Testis (tissue), 3 donors: Measurements from ENCODE around the gene CLNK. TPM values are rescaled to one million over a fixed set of nuclear protein-coding genes. Genes with fewer than 3 reads are reported as not detected.

Source experiments
- DNase-seq: peaks from one replicate; pipeline ENCODE4 v3.0.0-alpha.2; 2019
- H3K27ac ChIP-seq, 2 donors: fragments of 200-600 bp; sonication (generic); one replicate each; pipeline ENCODE4 v1.5.1; 2019
- H3K27me3 ChIP-seq: fragments of 200-600 bp; sonication (generic); one replicate; pipeline ENCODE4 v1.5.1; 2019
- H3K36me3 ChIP-seq: fragments of 200-600 bp; sonication (generic); one replicate; pipeline ENCODE4 v1.5.1; 2017; ENCODE audit warnings: low read depth; ENCODE audit errors: missing control alignments
- H3K4me1 ChIP-seq: fragments of 200-600 bp; sonication (generic); one replicate; pipeline ENCODE4 v1.5.1; 2019
- H3K4me3 ChIP-seq, 2 donors: fragments of 200-600 bp; sonication (generic); one replicate each; pipeline ENCODE4 v1.5.1; 2017 to 2019
- H3K9me3 ChIP-seq: fragments of 200-600 bp; sonication (generic); one replicate; pipeline ENCODE4 v1.5.1; 2017
- CTCF ChIP-seq, 3 experiments: fragments of 450-650 bp in 2 of 3; fragments of 200-600 bp in 1 of 3; sonication (generic) in 1 of 3; IDR thresholded peaks; one replicate each; pipeline ENCODE4 v1.5.1; 2016 to 2019; ENCODE audit warnings: antibody characterized with exemption in 3 of 3, mild to moderate bottlenecking in 2 of 3, moderate library complexity in 1 of 3
- POLR2A ChIP-seq: fragments of 450-650 bp; IDR thresholded peaks from one replicate; pipeline ENCODE4 v1.6.1; 2017; ENCODE audit warnings: antibody characterized with exemption, mild to moderate bottlenecking, moderate library complexity
- WGBS, 2 donors: methylation state at CpG; one replicate each; pipeline ENCODE4 v1.1.5; 2018; 5-methylcytosine and 5-hydroxymethylcytosine counted together
- intact Hi-C: fragments of 100-400 bp; cut with DNase I; formaldehyde crosslinking; loops from one replicate; pipeline ENCODE4 v1.15.1; 2023; ENCODE audit warnings: low total_unique reads
- polyA plus RNA-seq: library from polyadenylated mRNA; stranded (reverse); fragments of 350-450 nt; fragmentation: Illumina TruSeq; extraction: RNeasy Lipid Tissue Mini Kit (QIAGEN cat#74804); gene quantifications from one replicate; pipeline ENCODE4 v1.2.3, GENCODE V29; 2014; ENCODE audit warnings: low read depth, low replicate concordance; ENCODE audit not compliant: insufficient read depth
- total RNA-seq, 2 donors: library from RNA; depleted of rRNA; stranded (reverse); fragments of >200 nt; gene quantifications; one replicate each; pipeline ENCODE4 v1.2.3, GENCODE V29; 2016

Gene CLNK
- total and polyA plus RNA-seq, 3 donors from 2014 or later, result 0.12 to 0.94 TPM; not detected in 1

GRCh38 chr4:10581022-10581421 is 103.5 kb downstream of the CLNK start:
- DNase-seq, result no peak
- Histone ChIP-seq H3K9me3 (no peaks in the 10 kb centered on the region), H3K36me3 (no peaks in the 10 kb centered on the region), H3K4me1 (peaks cover 3% of the 10 kb centered on the region), H3K27me3 (no peaks in the 10 kb centered on the region), H3K27ac (no peak overlapping the region), H3K4me3 (no peak overlapping the region)
- WGBS, 2 donors, result 92 to 95% methylated on average over 3 of the region's 3 CpGs
- intact Hi-C loops, result loop anchor here (5.0 to 10.0 kb wide), 2 partner anchors 444 to 846 kb away; partner anchors contain the start of gene HS3ST1
- TF ChIP-seq POLR2A (no peak), CTCF (IDR thresholded peaks at IDR 0.05) (no peak)

DNA sequence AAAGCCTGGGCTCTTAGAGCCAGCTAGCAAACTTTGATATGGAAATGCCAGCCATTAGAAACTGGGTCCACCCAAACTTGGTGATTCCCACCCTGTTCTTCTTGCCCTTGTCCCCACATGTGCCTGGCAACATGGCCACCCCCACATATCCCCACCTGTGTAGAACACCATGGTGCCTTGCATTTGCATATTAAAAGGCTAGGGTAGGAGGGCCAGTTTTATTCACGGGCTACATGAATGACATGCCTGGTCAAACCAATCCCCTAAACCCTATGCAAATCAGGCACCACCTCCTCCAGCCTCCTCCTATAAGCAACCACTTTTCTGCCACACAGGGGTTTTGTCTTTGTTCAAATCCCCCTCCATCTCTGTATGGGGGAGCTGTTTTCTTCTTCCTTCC is 104.9 kb downstream of the CLNK start:
- Histone ChIP-seq H3K4me1 (peaks cover under 1% of the 10 kb centered on the region), H3K9me3 (no peaks in the 10 kb centered on the region), H3K27ac (no peak overlapping the region), H3K36me3 (no peaks in the 10 kb centered on the region), H3K27me3 (no peaks in the 10 kb centered on the region), H3K4me3 (no peak overlapping the region)
- DNase-seq, result no peak
- intact Hi-C loops, result loop anchor here (5.0 to 10.0 kb wide), 2 partner anchors 445 to 848 kb away; partner anchors contain the start of gene HS3ST1
- 50 to 93% methylated on average over 1 of the region's 1 CpG for WGBS, 2 donors
- TF ChIP-seq POLR2A (no peak), CTCF (IDR thresholded peaks at IDR 0.05) (no peak)

GRCh38 chr4:10577508-10578426 is 106.8 kb downstream of the CLNK start:
- no peaks in the 10 kb centered on the region for H3K27me3 ChIP-seq
- no peak overlapping the region for H3K27ac ChIP-seq
- H3K36me3 ChIP-seq, result no peaks in the 10 kb centered on the region
- H3K9me3 ChIP-seq, result no peaks in the 10 kb centered on the region
- H3K4me1 ChIP-seq, result no peaks in the 10 kb centered on the region
- no peak overlapping the region for H3K4me3 ChIP-seq
- DNase-seq, result peak; percentile 23
- TF ChIP-seq POLR2A, result no peak
- no peak for TF ChIP-seq CTCF (IDR thresholded peaks at IDR 0.05)
- intact Hi-C loops, result no loop called here
- WGBS, 2 donors, result 48 to 50% methylated on average over 11 of the region's 11 CpGs

DNA sequence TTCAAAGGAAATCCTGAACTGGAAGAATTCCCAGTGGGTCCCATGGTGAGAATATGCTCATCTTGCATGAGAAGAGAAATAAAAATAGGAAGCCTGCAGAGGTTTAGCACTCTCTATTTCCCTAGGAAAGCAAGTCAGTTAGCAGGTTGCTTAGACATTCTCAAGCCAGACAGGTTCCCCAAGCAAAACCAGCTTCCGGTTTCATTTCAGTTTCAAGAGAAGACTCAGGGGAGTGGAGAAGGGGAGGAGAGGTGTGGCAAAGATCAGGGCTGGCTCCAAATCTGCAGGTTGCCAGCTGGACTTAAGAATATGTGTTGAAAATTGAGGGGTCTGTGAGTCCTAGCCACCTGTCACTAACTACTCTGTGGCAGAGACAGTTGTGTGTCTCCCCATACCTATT is 107.5 kb downstream of the CLNK start:
- Histone ChIP-seq H3K27me3 (no peaks in the 10 kb centered on the region), H3K27ac (no peak overlapping the region), H3K9me3 (no peaks in the 10 kb centered on the region), H3K36me3 (no peaks in the 10 kb centered on the region), H3K4me3 (no peak overlapping the region), H3K4me1 (no peaks in the 10 kb centered on the region)
- TF ChIP-seq CTCF (IDR thresholded peaks at IDR 0.05), result no peak
- TF ChIP-seq POLR2A, result no peak
- intact Hi-C loops, result no loop called here
- 0 to 42% methylated on average over 1 of the region's 1 CpG for WGBS, 2 donors
- DNase-seq, result no peak
